ENCODE results near the gene TOGARAM1. TPM values are rescaled to one million over a fixed set of nuclear protein-coding genes. Genes with fewer than 3 reads are reported as not detected.

Gene TOGARAM1
- total RNA-seq, 6 experiments from 2014 or later = 4.7 to 12.5 (median 6.9) TPM

GRCh38 chr14:45123271-45123670, 161.3 kb downstream of the TOGARAM1 start:
- H3K9me3 ChIP-seq = no peaks in the 10 kb centered on the region
- no peaks in the 10 kb centered on the region for H3K27me3 ChIP-seq
- intact Hi-C loops (cut with DNase I) = no loop called here
- ATAC-seq = no peak
- H3K4me3 ChIP-seq = no peak overlapping the region
- H3K36me3 ChIP-seq = peaks cover 0 to 33% (median 9%) of the 10 kb centered on the region in 4 donors
- no peak for DNase-seq
- no peaks in the 10 kb centered on the region for H3K4me1 ChIP-seq
- TF ChIP-seq CTCF (IDR thresholded peaks at IDR 0.05) = no peak
- WGBS (ENCODE audit: insufficient coverage, low coverage, low lambda C conversion rate, missing lambda C conversion rate) = 85% methylated on average over 3 of the region's 3 CpGs
- H3K27ac ChIP-seq = no peak overlapping the region

Small RNA genes lying within 50 kb of the gene (small RNA-seq; reads per million reads assigned to genes)
- gene RF00151 = 0 to 0.10 reads per million in 2 experiments
- 5,176 to 5,687 reads per million in 2 experiments for gene SNORD127

Other genes starting within 250 kb of the TOGARAM1 start
- gene KLHL28, start 243 bp upstream of the TOGARAM1 start, total RNA-seq = 1 to 10 TPM; 3.4 to 7.8 (median 6.1) TPM
- 10 to 100 TPM in 3 of 6 experiments, 1 to 10 TPM in 3; 7.3 to 15.1 (median 10.4) TPM for gene PRPF39, start 121.9 kb downstream of the TOGARAM1 start, total RNA-seq
- 10 to 100 TPM; 25.0 to 32.9 (median 27.2) TPM for gene FKBP3, start 172.3 kb downstream of the TOGARAM1 start, total RNA-seq
- gene FANCM, start 173.7 kb downstream of the TOGARAM1 start, total RNA-seq = 1 to 10 TPM; 1.4 to 3.9 (median 1.9) TPM

Measured in right lobe of liver (tissue), 6 donors.